HG03175 (cell line): ENCODE results near the gene SOX13.
"Not testable (repeated sequence)": the region's sequence is repeated elsewhere in the genome, so short reads cannot be mapped to it uniquely, and the experiment has no call there.

Source experiments
- ATAC-seq: cut with Tn5 transposase; IDR thresholded peaks from one replicate; pipeline ENCODE4 v1.9.1; 2021; ENCODE audit warnings: mild to moderate bottlenecking, moderate library complexity; ENCODE audit not compliant: unreplicated experiment

The SOX13 gene

GRCh38 chr1:204072931-204073836, at the start of gene SOX13:
Gene SOX13, plus strand, starts transcription at chr1:204073115. Its CDS starts 39,801 bp downstream, at chr1:204112916.
- ATAC-seq, result no peak

- ATAC-seq, result no peak
These were observed 46.8 kb upstream of the SOX13 start for GRCh38 chr1:204025917-204026707.

- no peak for ATAC-seq
These were observed 45.5 kb upstream of the SOX13 start for GRCh38 chr1:204027446-204027845.

GRCh38 chr1:204029016-204029415, 43.9 kb upstream of the SOX13 start:
- ATAC-seq, result no peak

- ATAC-seq, result no peak
These were observed 41.7 kb upstream of the SOX13 start for GRCh38 chr1:204031098-204031710.

GRCh38 chr1:204032642-204033235, 40.2 kb upstream of the SOX13 start:
- ATAC-seq, result no peak

- ATAC-seq, result no peak
These were observed 39.6 kb upstream of the SOX13 start for GRCh38 chr1:204033306-204033705.

GRCh38 chr1:204036882-204037655, 35.8 kb upstream of the SOX13 start:
- ATAC-seq, result no peak

- no peak for ATAC-seq
These were observed 31.6 kb upstream of the SOX13 start for GRCh38 chr1:204041232-204041767.

- no peak for ATAC-seq
These were observed 31.0 kb upstream of the SOX13 start for GRCh38 chr1:204041803-204042505.

- no peak for ATAC-seq
These were observed 30.4 kb upstream of the SOX13 start for GRCh38 chr1:204042516-204042915.

- ATAC-seq, result no peak
These were observed 29.2 kb upstream of the SOX13 start for GRCh38 chr1:204043680-204044079.

- no peak for ATAC-seq
These were observed 28.5 kb upstream of the SOX13 start for GRCh38 chr1:204044448-204044847.

GRCh38 chr1:204045430-204045829, 27.5 kb upstream of the SOX13 start:
- no peak for ATAC-seq

- no peak for ATAC-seq
These were observed 26.6 kb upstream of the SOX13 start for GRCh38 chr1:204046346-204046745.

- ATAC-seq, result not testable (repeated sequence)
These were observed 24.1 kb upstream of the SOX13 start for GRCh38 chr1:204048796-204049195.

- ATAC-seq, result no peak
These were observed 21.7 kb upstream of the SOX13 start for GRCh38 chr1:204051258-204051657.

- no peak for ATAC-seq
These were observed 21.2 kb upstream of the SOX13 start for GRCh38 chr1:204051718-204052117.

GRCh38 chr1:204053893-204054292, 19.0 kb upstream of the SOX13 start:
- ATAC-seq, result no peak
